ENCODE results near the gene NRXN3.

The NRXN3 gene

DNA sequence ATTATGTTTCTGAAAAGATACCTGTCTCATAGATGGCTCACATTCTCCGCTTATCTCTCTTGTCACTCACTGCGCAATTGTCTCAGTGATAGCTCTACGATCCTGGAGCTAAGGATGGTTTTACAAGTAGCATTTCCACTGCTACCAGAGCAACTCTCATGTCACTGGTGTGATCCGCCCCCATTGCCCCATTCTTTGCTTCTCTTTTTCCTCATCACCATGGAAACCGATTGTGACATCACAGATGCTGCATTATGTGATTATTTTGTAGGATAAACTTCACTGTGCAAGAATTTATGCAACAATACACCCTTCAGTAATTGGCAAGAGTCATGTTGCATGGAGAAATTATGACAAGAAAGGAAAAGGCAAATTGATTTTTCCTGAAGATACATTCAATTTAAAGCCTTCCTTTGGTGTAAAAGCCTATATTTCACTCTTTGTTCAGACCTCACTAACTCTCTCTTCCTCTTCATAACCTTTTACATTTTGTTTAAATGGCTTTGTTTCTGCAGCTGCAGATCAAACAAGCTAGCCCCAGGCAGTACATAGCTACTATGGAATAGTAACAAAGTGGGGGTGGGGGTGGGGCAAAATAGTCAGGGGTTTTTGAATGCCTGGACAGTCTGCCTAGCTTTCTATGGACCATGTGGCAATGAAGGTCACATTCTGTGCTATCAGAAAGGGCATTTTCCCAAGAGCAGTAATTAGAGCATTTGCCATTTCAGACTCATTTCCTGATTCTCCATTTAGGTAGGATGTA is 539.8 kb downstream of the NRXN3 start:
- DNase-seq (ENCODE audit: low read depth in 2 of 2, low spot score in 1 of 2) = no peak

DNA sequence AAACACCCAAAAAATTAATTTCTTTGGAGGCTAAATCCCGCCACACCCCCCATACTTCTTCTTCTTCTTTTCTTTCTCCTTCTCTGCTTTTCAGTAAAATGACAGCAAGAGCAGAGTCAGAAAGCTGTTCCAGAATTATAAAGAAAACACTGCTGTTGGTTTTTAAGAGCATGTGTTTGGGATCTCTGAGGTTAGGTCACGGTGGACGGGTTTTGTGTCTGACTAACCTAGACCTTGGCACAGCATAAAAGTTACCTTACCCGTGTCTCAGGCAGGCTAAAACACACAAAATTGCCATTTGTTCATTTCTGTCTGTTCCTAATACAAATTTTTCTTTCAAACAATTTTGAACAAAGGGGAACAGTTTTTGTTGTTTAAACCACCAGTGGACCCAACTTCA is 540.8 kb downstream of the NRXN3 start:
- DNase-seq (ENCODE audit: low read depth in 2 of 2, low spot score in 1 of 2) = no peak

DNA sequence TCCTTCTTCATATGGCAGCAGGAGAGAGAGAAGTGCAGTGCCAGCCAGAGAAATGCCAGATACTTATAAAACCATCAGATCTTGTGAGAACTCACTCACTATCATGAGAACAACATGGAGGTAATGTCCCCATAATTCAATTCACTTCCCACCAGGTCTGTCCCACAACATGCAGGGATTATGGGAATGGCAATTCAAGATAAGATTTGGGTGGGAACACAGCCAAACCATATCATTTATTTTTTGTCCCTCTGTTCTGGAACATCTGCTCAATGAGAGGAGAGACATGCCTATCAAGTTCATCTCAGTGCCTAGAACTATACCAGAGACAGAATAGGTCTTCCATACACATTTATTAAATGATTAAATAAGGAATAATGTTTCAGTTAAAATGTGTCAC is 543.5 kb downstream of the NRXN3 start:
- no peak for DNase-seq (ENCODE audit: low read depth in 2 of 2, low spot score in 1 of 2)

DNA sequence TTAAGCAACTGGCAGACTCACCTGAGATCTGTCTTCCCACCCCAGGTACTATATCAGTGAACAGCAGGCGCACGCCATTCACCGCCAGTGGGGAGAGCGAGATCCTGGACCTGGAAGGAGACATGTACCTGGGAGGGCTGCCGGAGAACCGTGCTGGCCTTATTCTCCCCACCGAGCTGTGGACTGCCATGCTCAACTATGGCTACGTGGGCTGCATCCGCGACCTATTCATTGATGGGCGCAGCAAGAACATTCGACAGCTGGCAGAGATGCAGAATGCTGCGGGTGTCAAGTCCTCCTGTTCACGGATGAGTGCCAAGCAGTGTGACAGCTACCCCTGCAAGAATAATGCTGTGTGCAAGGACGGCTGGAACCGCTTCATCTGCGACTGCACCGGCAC is 544.5 kb downstream of the NRXN3 start:
- DNase-seq (ENCODE audit: low read depth in 2 of 2, low spot score in 1 of 2) = no peak

DNA sequence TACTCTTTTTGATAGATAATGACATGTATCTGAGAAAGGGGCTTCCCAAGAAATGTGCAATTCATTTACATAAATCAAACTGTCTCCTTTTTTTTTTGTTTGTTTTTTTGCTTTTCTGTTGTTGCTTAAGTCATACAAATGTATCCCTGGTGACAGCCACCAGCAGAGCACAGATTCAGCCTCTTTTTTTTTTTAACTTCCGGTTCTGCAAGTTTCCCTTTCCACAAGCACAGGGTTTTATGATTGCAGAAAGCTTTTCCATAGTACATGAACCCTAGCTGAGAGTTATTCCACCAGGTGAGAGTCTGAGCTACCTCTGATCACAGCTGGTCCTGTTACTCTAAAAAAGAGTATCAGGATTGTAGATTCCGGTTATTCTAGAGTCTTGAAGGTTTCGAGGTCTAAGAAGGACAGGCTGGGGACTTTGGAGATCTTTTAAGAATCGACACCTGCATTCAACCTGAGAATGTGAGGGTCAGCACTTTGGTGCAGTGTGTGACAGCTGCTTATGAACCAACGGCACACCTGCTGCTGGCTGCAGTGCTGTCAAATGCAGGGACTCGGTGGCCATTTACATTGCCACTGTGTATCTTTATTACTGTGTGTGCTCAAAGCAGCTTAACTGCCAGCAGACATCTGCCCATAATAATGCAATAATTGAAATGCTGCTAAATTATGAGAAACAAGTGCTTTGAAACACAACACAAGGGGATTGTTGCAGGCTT is 551.7 kb downstream of the NRXN3 start:
- no peak for DNase-seq (ENCODE audit: low read depth in 2 of 2, low spot score in 1 of 2)

DNA sequence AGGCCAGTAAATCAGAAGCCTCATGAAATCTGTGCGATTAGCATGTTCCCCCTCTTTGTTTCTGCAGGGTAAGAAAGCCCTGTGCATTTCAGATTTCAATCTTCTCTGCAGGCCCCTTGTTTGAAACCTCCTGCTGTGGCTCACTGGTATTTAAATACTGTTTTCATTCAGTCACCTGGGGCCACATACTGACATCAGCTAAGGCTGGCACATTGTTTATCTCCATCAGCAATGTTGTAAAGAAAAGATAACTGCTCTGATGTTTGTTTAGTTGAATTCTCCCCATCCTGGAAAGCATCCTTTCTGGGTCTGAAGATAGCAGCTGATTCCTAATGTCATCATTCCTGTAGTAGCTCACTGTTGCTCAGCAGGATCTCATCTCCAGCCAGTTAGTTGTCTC is 554.9 kb downstream of the NRXN3 start:
- no peak for DNase-seq (ENCODE audit: low read depth in 2 of 2, low spot score in 1 of 2)

DNA sequence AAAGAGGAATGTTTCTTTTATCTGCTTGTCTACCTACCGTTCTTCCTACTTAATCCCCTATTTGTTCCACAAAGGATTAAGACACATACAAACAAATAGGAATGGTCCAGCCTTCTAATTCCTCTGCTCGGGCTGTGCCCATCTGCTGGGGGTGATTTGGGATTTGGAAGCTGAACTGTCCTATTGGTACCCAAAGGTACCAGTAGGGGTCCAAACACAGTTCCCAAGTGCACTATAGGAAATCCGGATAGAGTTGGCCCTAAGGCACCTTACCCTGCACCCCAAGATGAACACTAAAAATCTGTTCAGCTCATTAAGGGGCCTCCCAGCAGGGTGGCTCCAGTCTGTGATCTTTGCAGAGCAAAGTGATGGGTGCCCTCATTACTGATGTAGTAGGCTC is 566.9 kb downstream of the NRXN3 start:
- DNase-seq (ENCODE audit: low read depth in 2 of 2, low spot score in 1 of 2) = no peak

DNA sequence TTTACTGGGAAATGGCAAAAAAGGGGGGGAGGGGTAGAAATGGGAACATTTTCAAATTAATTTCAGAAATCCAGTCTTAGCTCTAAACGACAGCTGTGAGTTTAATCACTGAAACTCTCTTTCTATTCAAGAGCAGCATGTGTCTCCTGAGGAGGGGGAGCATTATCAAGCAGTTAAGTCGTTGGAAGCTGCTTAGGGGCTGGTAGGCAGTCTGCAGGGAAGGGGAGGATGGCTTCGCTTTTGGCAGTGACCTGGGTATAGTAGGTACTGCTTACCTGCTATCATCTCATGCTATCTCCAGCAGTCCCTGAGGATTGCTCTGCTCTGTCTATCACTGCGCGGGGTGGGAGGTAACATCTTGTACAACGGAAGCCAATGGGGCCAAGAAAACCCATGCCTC is 567.4 kb downstream of the NRXN3 start:
- no peak for DNase-seq (ENCODE audit: low read depth in 2 of 2, low spot score in 1 of 2)

DNA sequence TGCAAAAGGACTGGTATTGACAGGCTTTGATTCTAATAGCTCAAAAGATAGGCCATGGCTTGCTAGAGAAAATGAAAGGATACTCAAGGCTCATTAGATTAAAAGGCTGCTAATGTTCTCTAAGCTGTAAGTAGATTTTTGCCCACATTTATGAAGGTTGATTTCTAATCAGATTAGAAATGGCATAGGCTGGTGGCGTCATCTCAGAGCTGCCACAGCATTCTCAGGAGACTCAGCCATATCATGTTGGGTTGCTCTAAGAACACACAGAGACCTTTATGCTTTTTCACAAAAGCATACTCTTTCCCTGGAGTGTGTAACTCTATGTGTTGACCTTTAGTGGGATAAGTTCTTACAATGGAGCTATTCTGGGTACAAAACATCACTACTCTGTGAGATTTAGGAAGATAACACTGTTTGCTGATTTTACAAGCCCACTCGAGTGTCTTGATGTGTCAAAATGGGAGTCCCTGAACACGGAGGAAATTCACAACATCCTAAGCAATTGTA is 576.0 kb downstream of the NRXN3 start:
- no peak for DNase-seq (ENCODE audit: low read depth in 2 of 2, low spot score in 1 of 2)

DNA sequence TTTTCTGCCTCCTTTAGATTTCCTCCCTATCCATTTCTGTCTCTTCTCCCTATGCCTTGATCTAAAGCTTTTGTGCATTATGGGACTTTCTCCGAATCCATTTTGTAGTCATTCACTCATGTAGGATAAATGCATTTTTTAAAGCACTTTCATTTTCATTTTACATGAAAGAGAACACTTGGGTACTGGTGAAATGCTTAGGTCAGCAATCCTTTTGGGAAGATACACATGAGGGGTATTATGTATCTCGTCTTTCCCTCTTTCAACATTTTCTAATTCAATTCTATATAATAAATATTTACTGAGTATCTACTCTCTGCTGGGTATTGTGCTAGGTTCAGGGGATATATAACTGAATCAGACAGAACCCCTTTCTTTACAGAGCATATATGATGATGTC is 577.6 kb downstream of the NRXN3 start:
- DNase-seq (ENCODE audit: low read depth in 2 of 2, low spot score in 1 of 2) = no peak

DNA sequence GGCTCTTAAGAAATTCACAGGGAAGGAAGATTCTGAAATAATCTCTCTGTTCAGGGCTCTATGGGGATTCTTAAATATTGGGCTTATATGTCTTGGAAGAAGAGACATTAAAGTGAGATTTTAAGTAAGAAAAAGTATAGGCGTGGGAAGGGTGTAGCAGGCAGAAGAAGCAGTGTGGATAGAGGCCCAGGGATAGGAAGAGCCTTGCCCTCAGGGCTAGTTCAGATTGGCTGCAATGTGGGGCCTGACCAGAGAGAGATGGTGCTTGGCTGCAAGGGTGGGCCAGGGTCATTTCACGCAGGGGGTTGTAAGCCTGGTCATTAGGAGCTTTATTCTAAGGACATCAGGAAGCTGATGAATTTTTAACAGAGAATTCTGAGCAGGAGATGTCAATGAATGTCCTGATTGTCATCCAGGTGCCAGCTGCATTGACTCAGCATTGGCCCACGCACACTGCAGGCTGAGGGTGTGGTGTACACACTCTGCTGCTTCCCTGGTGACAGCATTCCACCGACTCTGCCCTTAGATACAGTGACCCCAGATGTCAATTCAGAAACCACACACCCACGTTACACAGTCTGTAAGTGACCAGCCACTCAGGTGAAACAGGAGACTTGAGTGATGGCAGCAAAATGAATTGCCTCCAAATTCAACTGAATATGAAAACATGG is 582.5 kb downstream of the NRXN3 start:
- DNase-seq (ENCODE audit: low read depth in 2 of 2, low spot score in 1 of 2) = no peak

DNA sequence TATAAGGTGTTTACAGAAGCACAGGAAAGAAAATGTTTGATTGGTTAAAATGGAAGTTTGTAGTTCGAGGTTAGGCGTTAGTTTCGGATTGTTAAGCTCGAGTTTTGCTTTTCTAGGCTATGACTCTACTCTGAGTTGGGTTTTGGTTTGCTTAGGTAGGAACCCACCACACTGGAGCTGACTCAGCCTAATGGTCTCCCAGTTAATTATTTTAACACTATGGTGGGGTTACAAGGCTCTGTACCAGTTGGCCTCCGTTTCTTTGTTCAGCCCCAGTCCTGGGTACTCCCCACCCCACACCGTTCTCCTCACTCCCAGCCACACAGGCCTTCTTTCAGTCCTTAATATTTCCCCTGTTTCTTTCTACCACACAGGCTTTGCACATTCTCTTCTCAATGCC is 583.9 kb downstream of the NRXN3 start:
- DNase-seq (ENCODE audit: low read depth in 2 of 2, low spot score in 1 of 2) = no peak

DNA sequence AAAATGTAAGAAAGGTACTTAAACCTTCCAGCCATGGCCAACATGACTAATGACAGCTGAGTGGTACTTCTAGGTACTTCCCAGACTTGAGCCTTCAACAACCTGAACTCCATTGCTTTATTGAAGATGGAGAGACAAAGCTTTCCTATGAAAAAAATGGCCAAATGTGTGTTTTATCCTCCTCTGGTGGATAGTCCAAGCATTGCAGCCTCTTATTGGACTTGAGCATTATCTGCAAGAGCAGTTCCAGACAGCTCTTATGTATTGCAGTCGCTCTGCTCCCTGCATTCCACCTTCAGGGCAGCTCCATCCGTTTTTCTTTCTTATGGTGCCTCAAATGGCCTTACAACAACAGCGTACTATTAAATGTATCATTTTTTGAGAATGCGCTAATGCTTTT is 588.2 kb downstream of the NRXN3 start:
- no peak for DNase-seq (ENCODE audit: low read depth in 2 of 2, low spot score in 1 of 2)

DNA sequence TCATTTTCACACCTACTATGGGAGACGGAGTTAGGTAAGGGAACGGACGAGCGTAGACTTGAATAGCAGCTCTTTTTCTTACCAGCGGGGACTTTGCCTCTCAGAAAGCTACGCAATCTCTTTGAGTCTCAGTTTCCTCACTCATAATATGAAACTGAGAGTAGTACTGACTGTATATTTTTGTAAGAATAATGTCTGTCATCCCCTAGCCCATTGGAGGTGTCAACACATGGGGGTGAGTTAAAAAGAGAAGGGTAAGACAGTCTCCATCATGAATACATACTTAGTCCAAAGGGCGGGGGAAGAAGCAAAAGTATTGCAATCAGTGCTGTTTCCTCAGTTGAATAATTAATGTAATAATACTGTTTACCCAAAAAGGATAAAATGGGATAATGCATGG is 592.2 kb downstream of the NRXN3 start:
- DNase-seq (ENCODE audit: low read depth in 2 of 2, low spot score in 1 of 2) = no peak

DNA sequence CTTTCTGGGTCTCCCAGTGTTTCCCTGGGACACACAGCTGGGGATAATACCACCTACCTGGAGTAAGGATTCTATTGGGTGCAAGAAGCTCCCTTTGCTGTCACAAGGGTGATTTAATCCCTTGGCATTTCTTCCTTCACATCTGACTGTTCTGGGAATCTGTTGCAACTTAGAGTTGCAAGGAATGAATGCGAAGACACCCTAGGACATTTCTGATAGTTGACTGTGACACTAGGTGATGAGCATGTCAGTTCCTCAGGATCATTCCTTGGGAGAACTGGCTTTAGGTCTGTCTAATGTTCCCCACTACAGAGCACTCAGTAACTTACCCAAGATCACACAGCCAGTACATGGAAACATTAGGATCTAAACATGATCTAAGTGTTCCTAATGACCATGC is 593.6 kb downstream of the NRXN3 start:
- DNase-seq (ENCODE audit: low read depth in 2 of 2, low spot score in 1 of 2) = no peak

DNA sequence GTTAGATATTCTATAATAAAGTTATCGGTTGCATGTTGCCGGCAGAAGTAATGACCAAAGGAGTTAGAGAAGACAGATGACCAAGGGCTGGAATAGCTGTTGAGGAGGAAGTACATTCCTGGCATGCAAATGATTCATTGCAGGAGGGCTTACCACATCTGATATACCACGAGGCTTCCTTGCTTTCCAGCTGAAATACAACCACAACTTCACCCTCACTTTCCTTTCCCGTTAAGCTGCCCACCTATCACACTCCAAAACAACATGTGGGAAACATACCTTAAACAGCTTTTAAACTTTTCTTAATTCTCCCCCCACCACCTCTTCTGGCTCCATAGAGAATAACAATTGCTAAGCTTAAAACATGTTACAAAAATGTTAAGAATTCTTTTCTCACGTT is 594.1 kb downstream of the NRXN3 start:
- DNase-seq (ENCODE audit: low read depth in 2 of 2, low spot score in 1 of 2) = no peak

DNA sequence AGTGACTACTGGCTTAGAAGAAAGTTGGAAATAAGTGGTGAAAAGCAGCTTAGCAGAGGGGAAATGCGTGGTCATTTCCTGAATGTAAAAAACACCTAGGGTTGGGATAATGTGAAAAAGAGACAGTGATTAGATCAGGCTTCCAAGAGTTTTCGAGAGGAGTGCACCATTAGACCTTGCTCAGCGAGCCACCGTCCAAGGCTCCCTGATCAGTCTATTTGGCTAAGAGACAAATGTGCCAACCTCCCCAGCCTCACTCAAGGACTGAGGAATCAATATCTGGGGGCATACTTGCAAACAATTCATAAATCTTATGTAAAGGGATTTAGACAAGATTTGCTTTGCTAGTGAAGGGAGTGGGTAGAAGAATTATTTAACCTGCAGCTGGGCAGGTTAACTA is 594.5 kb downstream of the NRXN3 start:
- DNase-seq (ENCODE audit: low read depth in 2 of 2, low spot score in 1 of 2) = no peak

DNA sequence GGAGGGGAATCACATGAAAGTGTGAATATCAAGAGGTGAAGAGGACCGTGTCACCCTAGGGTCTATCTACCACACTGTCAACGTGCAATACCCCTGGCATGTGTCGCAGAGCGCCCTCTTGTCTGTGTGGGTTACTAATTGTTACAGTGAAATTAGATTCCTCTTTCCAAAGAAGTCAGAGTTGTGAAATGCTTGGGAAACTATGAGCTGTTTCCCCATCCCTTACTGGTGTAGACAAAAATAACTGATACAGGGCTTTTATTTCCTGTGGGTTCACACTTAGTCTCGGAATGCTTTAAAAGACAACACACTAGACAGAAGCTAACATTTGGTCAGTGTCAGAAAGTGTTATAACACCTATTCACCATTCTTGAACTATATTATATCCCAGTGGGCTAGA is 597.3 kb downstream of the NRXN3 start:
- no peak for DNase-seq (ENCODE audit: low read depth in 2 of 2, low spot score in 1 of 2)

DNA sequence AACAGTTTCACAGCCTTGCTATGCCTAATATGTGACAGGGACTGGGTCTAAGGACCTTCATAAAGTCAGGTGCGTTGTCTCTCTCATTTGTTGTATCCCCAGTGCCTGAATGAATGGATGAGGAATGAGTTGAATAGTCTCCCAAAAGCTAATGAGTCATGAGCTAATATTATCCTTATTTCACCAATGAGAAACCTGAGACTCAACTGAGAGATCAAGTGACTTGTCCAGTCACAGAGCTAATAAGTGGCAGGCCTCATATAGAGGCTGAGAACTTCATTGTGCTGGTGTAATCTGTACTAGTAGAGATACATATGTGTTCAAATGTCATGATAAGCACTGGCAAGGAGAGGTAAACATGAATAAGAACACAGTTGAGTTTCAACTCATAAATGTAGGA is 612.4 kb downstream of the NRXN3 start:
- no peak for DNase-seq (ENCODE audit: low read depth in 2 of 2, low spot score in 1 of 2)

DNA sequence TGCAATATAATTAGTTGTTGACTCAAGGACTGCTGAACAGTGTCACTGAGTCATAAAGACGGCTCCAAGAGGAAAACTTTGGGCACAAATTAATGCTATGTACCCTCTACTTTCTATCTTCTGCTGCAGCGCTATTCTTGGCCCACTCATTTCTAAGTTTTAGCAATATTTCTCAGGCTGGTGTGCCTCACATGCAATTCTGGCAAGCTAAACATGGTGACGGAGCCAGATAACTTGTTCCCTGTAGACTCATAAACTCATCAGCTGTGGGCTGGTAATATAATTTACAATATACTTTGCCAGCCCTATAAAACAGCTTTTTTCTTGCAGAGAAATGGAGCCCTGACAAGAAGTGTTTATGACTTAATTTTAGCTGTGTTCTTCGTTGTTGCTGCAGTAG is 615.1 kb downstream of the NRXN3 start:
- no peak for DNase-seq (ENCODE audit: low read depth in 2 of 2, low spot score in 1 of 2)

DNA sequence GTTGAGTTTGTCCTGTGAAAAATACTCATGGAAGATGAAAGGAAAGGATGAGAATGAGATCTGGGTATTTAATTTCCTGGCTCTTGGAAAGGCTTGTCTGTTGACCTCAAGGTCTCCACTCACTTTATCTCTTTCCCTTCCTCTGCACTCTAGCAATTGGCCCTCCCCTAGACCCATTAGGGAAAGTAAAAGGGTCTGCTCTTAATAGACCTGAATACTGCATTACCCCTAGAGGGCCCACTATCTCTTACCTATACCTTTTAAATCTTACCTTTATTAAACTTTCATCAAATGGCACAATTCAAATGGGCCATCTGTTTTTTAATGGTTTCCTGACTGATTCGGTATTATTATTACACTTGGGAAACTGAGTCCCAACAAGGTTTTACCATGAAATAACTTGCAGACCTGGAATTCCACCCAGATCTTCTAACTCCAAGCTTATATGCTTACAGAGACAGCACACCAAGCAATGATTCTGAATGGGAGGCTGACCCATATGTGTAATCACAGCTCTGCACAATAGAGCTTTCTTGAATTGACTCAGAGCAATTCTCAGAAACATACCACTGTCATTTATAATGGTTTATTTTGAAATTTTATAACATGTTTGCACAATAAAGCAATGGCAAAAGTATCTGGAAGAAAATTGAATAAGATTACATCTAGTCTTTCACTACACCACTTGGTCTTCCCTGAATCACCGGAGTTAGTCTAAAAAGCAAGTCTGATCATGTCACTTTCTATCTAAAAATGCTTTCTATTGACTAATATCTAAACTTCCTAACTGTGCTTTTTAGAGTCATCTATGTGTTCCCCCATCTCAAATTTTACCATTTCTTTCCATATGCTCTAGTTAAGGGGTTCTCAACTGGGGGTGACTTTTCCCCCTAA is 618.5 kb downstream of the NRXN3 start:
- no peak for DNase-seq (ENCODE audit: low read depth in 2 of 2, low spot score in 1 of 2)

Data from stimulated activated CD8-positive, alpha-beta memory T cell treated with anti-CD3 and anti-CD28 coated beads, Interleukin-4, amount 100 ng/mL, for 1 hour (primary cell).